Smooth muscle cell of the coronary artery (primary cell): ENCODE data around the gene GPA33. TPM values are rescaled to one million over a fixed set of nuclear protein-coding genes. Genes with fewer than 3 reads are reported as not detected.

Source experiments
- total RNA-seq: library from RNA; depleted of rRNA; stranded (reverse); fragments of >200 nt; gene quantifications from 2 replicates; pipeline ENCODE4 v1.2.3, GENCODE V29; 2014; ENCODE audit warnings: low replicate concordance

GPA33 gene
- total RNA-seq = not detected in 2 replicates

GRCh38 chr1:167090314-167090942 is at the start of gene GPA33:
Gene GPA33, minus strand, starts transcription at chr1:167090377. Its CDS starts 90 bp downstream, at chr1:167090287.

GRCh38 chr1:167093846-167094516 is 3.8 kb upstream of the GPA33 start, which contains the start of gene STYXL2:
Gene STYXL2, plus strand, starts transcription at chr1:167094075. Its CDS starts 775 bp downstream, at chr1:167094850.

Other genes starting within 250 kb of the GPA33 start
- 8.0 and 9.4 TPM in 2 replicates for gene TADA1, start 214.1 kb downstream of the GPA33 start, total RNA-seq
- under 0.01 TPM in 1 of 2 replicates, not detected in the other for gene ILDR2, start 114.8 kb downstream of the GPA33 start, total RNA-seq
- not detected in 2 replicates for gene MAEL, start 101.1 kb downstream of the GPA33 start, total RNA-seq
- gene STYXL2, start 3.7 kb upstream of the GPA33 start, total RNA-seq = not detected in 2 replicates
- 2.0 and 3.4 TPM in 2 replicates for gene POU2F1, start 130.5 kb upstream of the GPA33 start, total RNA-seq